PC-3 (cell line): ENCODE results near the gene VRK3. TPM values are rescaled to one million over a fixed set of nuclear protein-coding genes. Genes with fewer than 3 reads are reported as not detected.

Experiments used
- ATAC-seq: fragments of 200-7000 bp; cut with Tn5 transposase; 2 replicates; pipeline ENCODE4 v1.9.1; 2020; ENCODE audit warnings: mild to moderate bottlenecking, moderate library complexity
- BruUV-seq: library from RNA; stranded (reverse); fragments of 400-500 nt; replicated peaks from 2 replicates; lab custom pipeline; 2021; lab: Mats Ljungman, UMichigan
- CTCF ChIA-PET: fragments of 300-600 bp; sonication (Branson Sonifier 250); formaldehyde crosslinking; loops from one replicate; lab custom pipeline; 2022; ENCODE audit warnings: antibody characterized with exemption; lab: Charles Lee
- POLR2A ChIA-PET: fragments of 300-600 bp; sonication (Branson Sonifier 250); formaldehyde crosslinking; loops from one replicate; lab custom pipeline; 2022; ENCODE audit warnings: antibody characterized with exemption; ENCODE audit not compliant: unreplicated experiment; lab: Charles Lee
- DNase-seq: peaks from one replicate; pipeline ENCODE4 v3.0.0-alpha.2; 2015
- H2AFZ ChIP-seq: fragments of 300-600 bp; sonication (generic); 2 replicates; pipeline ENCODE4 v1.6.0; 2016; ENCODE audit warnings: antibody characterized with exemption, low read length
- H3F3A ChIP-seq: fragments of 300-600 bp; sonication (generic); one replicate; pipeline ENCODE4 v1.6.0; 2017; ENCODE audit warnings: antibody characterized with exemption, low read length, control low read depth, mild to moderate bottlenecking; ENCODE audit not compliant: unreplicated experiment
- H3K27ac ChIP-seq: fragments of 300-600 bp; sonication (generic); 2 replicates; pipeline ENCODE4 v1.5.1; 2016; ENCODE audit warnings: mild to moderate bottlenecking, low read length
- H3K27me3 ChIP-seq: fragments of 300-600 bp; sonication (generic); 2 replicates; pipeline ENCODE4 v1.6.1; 2016; ENCODE audit warnings: low read length, mixed read lengths
- H3K36me3 ChIP-seq: fragments of 300-600 bp; sonication (generic); 2 replicates; pipeline ENCODE4 v1.6.1; 2016; ENCODE audit warnings: low read depth, mixed run types, low read length, mixed read lengths
- H3K4me1 ChIP-seq: fragments of 300-600 bp; sonication (generic); 2 replicates; pipeline ENCODE4 v1.5.1; 2016; ENCODE audit warnings: low read length; ENCODE audit not compliant: insufficient read depth
- H3K4me2 ChIP-seq: fragments of 300-600 bp; sonication (generic); 2 replicates; pipeline ENCODE4 v1.6.0; 2016; ENCODE audit warnings: low read length
- H3K4me3 ChIP-seq: fragments of 300-600 bp; sonication (generic); 2 replicates; pipeline ENCODE4 v1.5.1; 2016; ENCODE audit warnings: mild to moderate bottlenecking, low read length, mixed read lengths
- H3K79me2 ChIP-seq: fragments of 300-600 bp; sonication (generic); 2 replicates; pipeline ENCODE4 v1.6.1; 2017; ENCODE audit warnings: low read length, mixed read lengths
- H3K9ac ChIP-seq: fragments of 300-600 bp; sonication (generic); 2 replicates; pipeline ENCODE4 v1.6.0; 2016; ENCODE audit warnings: mild to moderate bottlenecking, low read length
- H3K9me2 ChIP-seq: fragments of 300-600 bp; sonication (generic); replicated peaks from 2 replicates; pipeline ENCODE4 v1.6.1; 2016; ENCODE audit warnings: mixed run types, low read length, mixed read lengths
- H3K9me3 ChIP-seq: fragments of 300-600 bp; sonication (generic); 2 replicates; pipeline ENCODE4 v1.6.1; 2016; ENCODE audit warnings: low read length, mixed read lengths
- H4K20me1 ChIP-seq: fragments of 300-600 bp; sonication (generic); 2 replicates; pipeline ENCODE4 v1.6.1; 2016; ENCODE audit warnings: low read length, mixed read lengths
- EZH2 ChIP-seq: fragments of 300-600 bp; sonication (generic); IDR thresholded peaks from one replicate; pipeline ENCODE4 v1.6.1; 2017; ENCODE audit warnings: antibody characterized with exemption, mild to moderate bottlenecking, low read length; ENCODE audit not compliant: unreplicated experiment
- EZH2phosphoT487 ChIP-seq: fragments of 300-600 bp; sonication (generic); IDR thresholded peaks from 2 replicates; pipeline ENCODE4 v1.6.1; 2018; ENCODE audit warnings: mild to moderate bottlenecking, antibody characterized with exemption, low read length, borderline replicate concordance
- intact Hi-C: fragments of 100-400 bp; cut with micrococcal nuclease; formaldehyde crosslinking; loops from 2 replicates; pipeline ENCODE4 v1.9.0; 2023
- total RNA-seq: library from RNA; depleted of rRNA; stranded (reverse); fragments of >200 nt; gene quantifications from 2 replicates; pipeline ENCODE4 v1.2.3, GENCODE V29; 2014
- TF ChIP-seq, protein P1 (sequence below): fragments of 300-600 bp; sonication (generic); conservative IDR thresholded peaks from 2 replicates; pipeline ENCODE4 v1.5.1; 2017; ENCODE audit warnings: antibody characterized with exemption, low read depth, mild to moderate bottlenecking, low read length

The VRK3 gene
- total RNA-seq, 1 experiment from 2014 or later = 36.3 TPM

GRCh38 chr19:50039968-50040367 is 14.8 kb upstream of the VRK3 start:
- ChIA-PET CTCF (no interaction called here), POLR2A (no interaction called here)
- Histone ChIP-seq H3K9ac (no peak overlapping the region), H3K36me3 (peaks cover 89% of the 10 kb centered on the region), H3K79me2 (peaks cover 20% of the 10 kb centered on the region), H3K9me2 (no peaks in the 10 kb centered on the region), H3K4me1 (no peaks in the 10 kb centered on the region), H3F3A (no peaks in the 10 kb centered on the region), H3K4me2 (no peak overlapping the region), H3K4me3 (no peak overlapping the region), H2AFZ (no peak overlapping the region), H3K9me3 (peaks cover 16% of the 10 kb centered on the region), H3K27me3 (no peaks in the 10 kb centered on the region), H3K27ac (no peak overlapping the region), H4K20me1 (no peaks in the 10 kb centered on the region)
- TSS peak; percentile 10 for BruUV-seq
- no peak for ATAC-seq
- TF ChIP-seq EZH2 = no peak
- TF ChIP-seq EZH2phosphoT487 = no peak
- TF ChIP-seq, protein P1, sequence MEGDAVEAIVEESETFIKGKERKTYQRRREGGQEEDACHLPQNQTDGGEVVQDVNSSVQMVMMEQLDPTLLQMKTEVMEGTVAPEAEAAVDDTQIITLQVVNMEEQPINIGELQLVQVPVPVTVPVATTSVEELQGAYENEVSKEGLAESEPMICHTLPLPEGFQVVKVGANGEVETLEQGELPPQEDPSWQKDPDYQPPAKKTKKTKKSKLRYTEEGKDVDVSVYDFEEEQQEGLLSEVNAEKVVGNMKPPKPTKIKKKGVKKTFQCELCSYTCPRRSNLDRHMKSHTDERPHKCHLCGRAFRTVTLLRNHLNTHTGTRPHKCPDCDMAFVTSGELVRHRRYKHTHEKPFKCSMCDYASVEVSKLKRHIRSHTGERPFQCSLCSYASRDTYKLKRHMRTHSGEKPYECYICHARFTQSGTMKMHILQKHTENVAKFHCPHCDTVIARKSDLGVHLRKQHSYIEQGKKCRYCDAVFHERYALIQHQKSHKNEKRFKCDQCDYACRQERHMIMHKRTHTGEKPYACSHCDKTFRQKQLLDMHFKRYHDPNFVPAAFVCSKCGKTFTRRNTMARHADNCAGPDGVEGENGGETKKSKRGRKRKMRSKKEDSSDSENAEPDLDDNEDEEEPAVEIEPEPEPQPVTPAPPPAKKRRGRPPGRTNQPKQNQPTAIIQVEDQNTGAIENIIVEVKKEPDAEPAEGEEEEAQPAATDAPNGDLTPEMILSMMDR = no peak
- DNase-seq = no peak
- intact Hi-C loops = no loop called here

GRCh38 chr19:50036908-50037307 is 11.7 kb upstream of the VRK3 start:
- peaks cover 90% of the 10 kb centered on the region for H3K36me3 ChIP-seq
- intact Hi-C loops = no loop called here
- no peak overlapping the region for H3K4me2 ChIP-seq
- ATAC-seq = no peak
- H3F3A ChIP-seq = no peaks in the 10 kb centered on the region
- no peak overlapping the region for H3K9ac ChIP-seq
- POLR2A ChIA-PET = no interaction called here
- H3K27me3 ChIP-seq = no peaks in the 10 kb centered on the region
- H3K4me3 ChIP-seq = no peak overlapping the region
- peaks cover 50% of the 10 kb centered on the region for H3K79me2 ChIP-seq
- CTCF ChIA-PET = no interaction called here
- no peaks in the 10 kb centered on the region for H3K9me3 ChIP-seq
- H4K20me1 ChIP-seq = 0 out of 2 replicates have a peak, but pooled peaks cover 2% of the 10 kb centered on the region
- no peak for TF ChIP-seq EZH2phosphoT487
- TF ChIP-seq EZH2 = no peak
- TF ChIP-seq, protein P1 = no peak
- no peak overlapping the region for H3K27ac ChIP-seq
- no TSS peak for BruUV-seq
- no peak overlapping the region for H2AFZ ChIP-seq
- no peaks in the 10 kb centered on the region for H3K9me2 ChIP-seq
- no peaks in the 10 kb centered on the region for H3K4me1 ChIP-seq
- peak; percentile 22 for DNase-seq

- Histone ChIP-seq H3K9ac (no peak overlapping the region), H3F3A (no peaks in the 10 kb centered on the region), H2AFZ (no peak overlapping the region), H3K36me3 (peaks cover 63% of the 10 kb centered on the region), H3K27ac (no peak overlapping the region), H3K4me3 (no peak overlapping the region), H3K79me2 (peaks cover 98% of the 10 kb centered on the region), H3K4me2 (no peak overlapping the region), H3K4me1 (peaks cover 14% of the 10 kb centered on the region), H3K9me2 (no peaks in the 10 kb centered on the region), H4K20me1 (0 out of 2 replicates have a peak, but pooled peaks cover 24% of the 10 kb centered on the region), H3K27me3 (no peaks in the 10 kb centered on the region), H3K9me3 (no peaks in the 10 kb centered on the region)
- TF ChIP-seq EZH2 (no peak), EZH2phosphoT487 (no peak)
- TF ChIP-seq, protein P1 = no peak
- ChIA-PET CTCF (no interaction called here), POLR2A (no interaction called here)
- no TSS peak for BruUV-seq
- intact Hi-C loops = no loop called here
- DNase-seq = no peak
- no peak for ATAC-seq
These were observed 5.8 kb upstream of the VRK3 start for GRCh38 chr19:50030937-50031336.
